Ishikawa (cell line): Measurements from ENCODE around the gene PRDM16.

Experiments
- CEBPB ChIP-seq: IDR thresholded peaks from 2 replicates; pipeline ENCODE4 v1.6.1; 2012
- EGR1 ChIP-seq: IDR thresholded peaks from 2 replicates; pipeline ENCODE4 v1.6.1; 2012
- EP300 ChIP-seq: IDR thresholded peaks from 2 replicates; pipeline ENCODE4 v1.6.1; 2012; ENCODE audit warnings: borderline replicate concordance
- FOXM1 ChIP-seq: IDR thresholded peaks from 2 replicates; pipeline ENCODE4 v1.6.1; 2012; ENCODE audit warnings: low read depth, borderline replicate concordance
- MAX ChIP-seq: IDR thresholded peaks from 2 replicates; pipeline ENCODE4 v1.6.1; 2012
- NFIC ChIP-seq: IDR thresholded peaks from 2 replicates; pipeline ENCODE4 v1.6.1; 2012
- RAD21 ChIP-seq: IDR thresholded peaks from 2 replicates; pipeline ENCODE4 v1.6.1; 2012; ENCODE audit warnings: low read depth
- REST ChIP-seq: IDR thresholded peaks from 2 replicates; pipeline ENCODE4 v1.6.1; 2012; ENCODE audit warnings: low read depth, mild to moderate bottlenecking
- TAF1 ChIP-seq: IDR thresholded peaks from 2 replicates; pipeline ENCODE4 v1.6.1; 2012; ENCODE audit warnings: low read depth, mild to moderate bottlenecking
- TCF12 ChIP-seq: IDR thresholded peaks from 2 replicates; pipeline ENCODE4 v1.6.1; 2012; ENCODE audit warnings: low read depth
- TEAD4 ChIP-seq: IDR thresholded peaks from 2 replicates; pipeline ENCODE4 v1.6.1; 2012
- USF1 ChIP-seq: IDR thresholded peaks from 2 replicates; pipeline ENCODE4 v1.6.1; 2012
- YY1 ChIP-seq: IDR thresholded peaks from 2 replicates; pipeline ENCODE4 v1.6.1; 2012; ENCODE audit warnings: low read depth
- ZBTB7A ChIP-seq: IDR thresholded peaks from 2 replicates; pipeline ENCODE4 v1.6.1; 2012; ENCODE audit warnings: low read depth

GRCh38 chr1:3462356-3463012 lies 393.5 kb downstream of the PRDM16 start:
- TF ChIP-seq TCF12 (no peak), CEBPB (no peak), TEAD4 (no peak), NFIC (no peak), FOXM1 (no peak), USF1 (no peak), MAX (no peak), EP300 (no peak), RAD21 (no peak), YY1 (no peak), REST (no peak), ZBTB7A (no peak), TAF1 (no peak), EGR1 (no peak)
